CD4-positive, alpha-beta T cell treated with Interleukin-10 for 1 hour (primary cell): Measurements from ENCODE around the gene TESPA1.
"Not testable (repeated sequence)": the region's sequence is repeated elsewhere in the genome, so short reads cannot be mapped to it uniquely, and the experiment has no call there.

Experiments used
- DNase-seq: peaks from one replicate; pipeline ENCODE4 v3.0.0-alpha.2; 2020

TESPA1 gene

DNA sequence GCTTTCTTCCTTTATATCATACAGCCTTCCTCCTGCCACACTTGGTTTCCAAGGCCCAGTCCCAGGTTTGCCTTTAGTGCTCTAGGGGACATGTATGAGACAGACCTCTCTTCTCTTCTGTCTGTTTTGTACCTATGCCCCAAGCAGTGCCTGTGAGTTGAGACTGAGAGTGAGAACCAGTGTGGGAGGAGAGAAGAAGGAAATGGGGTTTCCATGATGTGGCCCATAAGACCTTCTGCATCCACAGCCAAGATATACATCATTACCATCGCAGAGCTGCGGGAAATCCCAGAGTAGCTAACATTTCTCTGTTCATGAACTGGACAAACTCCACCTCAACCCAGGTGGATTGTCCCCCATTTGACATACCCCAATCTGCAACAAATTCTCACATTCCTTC is 2.8 kb downstream of the TESPA1 start:
- peak; percentile 49 for DNase-seq

DNA sequence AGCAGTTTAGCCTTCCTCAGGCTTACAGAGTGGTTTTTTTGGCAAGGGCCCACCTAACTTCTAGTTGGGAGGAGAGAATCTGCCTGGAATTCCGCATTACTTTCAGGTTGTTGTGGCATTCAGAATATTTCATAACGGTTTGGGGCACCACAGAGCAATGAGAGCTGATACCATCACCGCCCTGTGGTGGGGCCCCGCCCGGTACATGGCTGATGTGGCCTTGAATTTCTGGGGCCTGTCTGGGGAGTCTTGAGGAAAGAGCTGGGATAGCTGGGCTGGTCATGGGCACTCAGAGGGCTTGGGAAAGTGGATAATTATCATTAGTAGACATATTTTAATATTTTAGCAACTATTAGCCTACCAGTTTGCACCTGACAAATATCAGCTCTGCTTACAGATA is 4.2 kb downstream of the TESPA1 start:
- peak; percentile 58 for DNase-seq

DNA sequence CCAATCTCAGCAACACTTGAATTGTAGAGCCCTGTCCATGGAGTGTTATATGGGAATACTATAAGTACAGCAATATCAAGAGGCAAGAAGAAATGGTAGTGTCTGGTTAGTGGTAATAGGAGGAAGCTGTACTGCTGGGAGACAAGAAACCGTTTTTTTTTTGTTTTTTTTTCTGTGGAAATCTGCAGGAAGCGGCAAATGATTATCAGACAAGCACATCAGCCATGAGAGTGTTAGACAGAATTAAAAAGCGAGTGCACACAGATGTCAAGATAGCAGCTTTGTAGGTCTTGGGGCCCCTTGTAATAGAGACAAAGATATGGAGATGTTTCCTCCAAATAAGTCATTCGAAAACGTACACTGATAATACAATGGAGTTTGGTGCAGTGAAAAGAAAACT is 6.7 kb downstream of the TESPA1 start:
- DNase-seq: peak; percentile 30

DNA sequence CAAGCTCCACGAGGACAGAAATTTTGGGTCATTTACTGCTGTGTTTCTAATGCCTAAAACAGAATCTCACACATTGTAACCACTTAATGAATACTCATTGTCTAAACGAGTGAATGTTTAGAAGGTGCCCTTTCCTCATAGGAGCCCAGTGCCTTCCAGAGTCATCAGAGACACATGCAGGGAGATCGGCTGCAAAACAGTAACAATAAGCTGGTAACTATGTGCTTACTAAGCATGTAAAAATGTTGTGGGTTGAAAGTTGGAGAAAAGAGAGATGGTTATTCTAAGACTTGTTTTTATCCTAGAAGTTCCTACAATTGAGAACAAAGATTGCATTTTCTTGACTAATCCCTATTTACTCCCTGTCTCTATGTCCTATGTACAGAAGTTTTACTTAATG is 7.4 kb downstream of the TESPA1 start:
- DNase-seq: no peak

DNA sequence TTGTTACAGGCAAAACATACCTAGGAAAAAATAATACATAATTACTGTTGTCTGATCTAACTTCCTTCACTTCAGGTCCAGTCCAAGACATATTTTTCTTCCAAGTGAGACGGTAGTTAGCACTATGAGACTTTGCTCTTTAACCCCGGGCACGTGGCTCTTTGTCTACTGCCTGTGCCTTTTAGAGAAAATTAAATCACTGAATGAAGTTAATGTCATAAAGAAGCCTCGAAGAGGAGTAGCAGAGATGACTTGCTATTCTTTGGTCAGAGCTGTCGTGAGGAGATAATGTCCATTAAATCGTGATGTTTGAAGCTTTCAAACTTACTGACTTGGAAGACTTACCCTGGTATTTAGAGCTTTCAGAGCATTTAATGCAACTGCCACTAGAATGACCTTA is 8.7 kb downstream of the TESPA1 start:
- no peak for DNase-seq

DNA sequence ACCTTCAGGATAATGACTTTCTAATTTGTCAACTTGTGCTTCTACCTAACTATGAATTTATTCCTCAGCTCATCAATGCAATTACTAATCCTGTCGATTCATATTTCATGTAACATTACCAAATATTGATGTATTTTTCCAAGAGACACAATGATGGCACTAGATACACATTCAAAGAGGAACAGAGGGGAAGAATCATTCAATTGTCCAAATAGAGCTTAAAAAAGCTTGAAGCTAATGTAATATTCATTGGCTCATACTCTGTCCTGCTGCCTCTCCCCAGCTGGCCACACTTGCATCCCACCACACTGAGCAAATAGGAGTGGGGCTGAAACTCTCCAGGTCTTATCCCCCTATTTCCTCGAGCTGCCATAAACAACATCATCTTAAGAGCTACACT is 9.3 kb downstream of the TESPA1 start:
- no peak for DNase-seq

DNA sequence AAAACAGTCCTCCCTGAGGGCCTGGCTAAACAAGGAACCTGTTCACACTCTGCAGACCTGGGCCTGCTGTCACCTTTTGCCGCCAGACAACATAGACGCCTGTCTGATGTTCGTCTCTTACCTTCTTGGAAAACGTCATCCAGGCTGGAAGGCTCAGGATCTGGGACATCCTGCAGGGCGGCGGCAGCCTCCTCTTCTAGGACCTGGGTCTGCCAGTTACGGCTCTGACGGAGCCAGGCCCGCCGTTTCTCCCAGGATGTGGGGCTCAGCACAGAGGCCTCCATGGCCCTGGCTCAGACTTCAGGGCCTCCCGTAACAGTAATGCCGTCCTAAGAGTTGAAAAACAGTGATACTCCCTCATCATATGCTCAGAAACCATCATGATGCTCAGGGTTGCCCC is 10.3 kb downstream of the TESPA1 start:
- no peak for DNase-seq

DNA sequence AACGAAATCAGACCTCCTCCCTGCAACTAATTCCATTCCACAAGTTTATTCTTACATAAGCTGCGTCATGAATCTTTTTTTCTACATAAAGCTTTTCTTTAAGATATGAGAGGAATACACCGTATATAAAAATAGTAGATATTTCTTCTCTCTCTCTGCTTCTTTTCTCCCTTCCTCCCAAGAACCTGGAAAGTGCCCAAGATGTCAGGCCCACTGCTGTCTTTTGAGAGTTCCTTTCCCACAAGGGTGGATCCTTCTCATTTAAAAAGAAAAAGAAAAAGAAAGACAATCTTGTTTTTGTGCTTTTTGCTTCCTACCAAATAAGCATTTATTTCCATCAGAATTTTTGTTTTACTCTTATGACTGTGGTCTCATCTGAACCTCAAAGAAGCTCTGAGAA is 11.0 kb downstream of the TESPA1 start:
- DNase-seq: no peak

DNA sequence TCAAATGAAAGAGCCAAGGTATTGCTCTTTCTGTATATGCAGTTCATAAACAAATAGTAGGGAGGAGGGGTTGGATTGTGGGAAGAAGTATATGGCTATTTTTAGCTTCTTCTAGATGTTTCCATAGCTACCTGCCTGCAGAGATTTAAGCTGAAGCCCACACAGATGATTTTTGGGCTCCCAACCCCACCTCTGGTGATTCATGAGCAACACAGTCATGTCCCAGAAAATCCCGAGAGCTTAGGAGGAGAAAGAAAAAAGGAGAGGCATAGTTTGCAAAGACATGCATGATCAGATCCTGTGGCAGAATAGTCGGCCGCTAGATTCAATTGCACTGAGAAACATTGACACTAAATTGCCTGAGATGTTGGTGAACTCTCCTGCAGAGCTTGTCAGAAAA is 13.8 kb downstream of the TESPA1 start:
- DNase-seq: no peak

DNA sequence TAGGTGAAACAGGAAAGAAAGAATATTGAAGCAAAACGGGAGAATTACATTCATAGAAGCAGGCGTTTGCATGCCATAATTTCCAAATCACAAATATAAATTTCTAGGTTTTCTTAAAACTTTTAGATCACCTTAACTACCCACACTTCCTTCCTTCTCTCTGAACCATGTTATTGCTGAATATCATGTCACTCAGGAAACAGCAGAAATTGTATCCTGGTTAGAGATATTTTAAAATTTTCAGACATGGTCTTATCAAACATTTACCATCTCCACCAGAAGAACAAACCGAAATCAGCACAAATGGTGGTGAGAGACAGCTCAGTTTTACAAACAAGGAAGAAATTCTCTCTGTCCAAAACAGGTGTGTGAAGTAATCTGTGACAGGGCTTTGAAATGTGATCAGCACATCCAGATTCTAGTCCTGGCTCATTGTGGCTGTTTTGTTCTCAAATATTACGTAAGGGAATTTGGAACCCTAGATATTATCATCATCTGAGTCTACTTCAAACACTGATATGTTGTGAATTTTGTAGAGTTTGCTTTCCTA is 16.3 kb downstream of the TESPA1 start:
- peak; percentile 39 for DNase-seq

DNA sequence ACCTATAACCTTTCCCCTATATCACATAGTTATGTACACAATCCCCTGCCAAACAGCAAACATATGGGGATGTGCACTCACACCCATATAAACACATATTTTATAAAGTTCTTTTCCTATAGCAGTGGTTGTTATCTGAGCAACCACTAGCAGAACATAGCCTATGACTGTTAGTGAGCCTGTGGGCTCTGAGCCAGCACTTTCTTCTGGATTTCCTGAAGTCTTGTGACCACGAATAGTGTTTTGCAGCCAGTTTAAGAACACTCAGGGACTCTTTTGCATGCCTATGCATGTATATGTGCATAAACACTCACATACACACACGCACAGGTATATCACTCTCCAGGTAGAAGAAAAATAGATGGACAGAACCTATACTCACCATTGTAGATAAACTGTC is 17.1 kb downstream of the TESPA1 start:
- DNase-seq: no peak

DNA sequence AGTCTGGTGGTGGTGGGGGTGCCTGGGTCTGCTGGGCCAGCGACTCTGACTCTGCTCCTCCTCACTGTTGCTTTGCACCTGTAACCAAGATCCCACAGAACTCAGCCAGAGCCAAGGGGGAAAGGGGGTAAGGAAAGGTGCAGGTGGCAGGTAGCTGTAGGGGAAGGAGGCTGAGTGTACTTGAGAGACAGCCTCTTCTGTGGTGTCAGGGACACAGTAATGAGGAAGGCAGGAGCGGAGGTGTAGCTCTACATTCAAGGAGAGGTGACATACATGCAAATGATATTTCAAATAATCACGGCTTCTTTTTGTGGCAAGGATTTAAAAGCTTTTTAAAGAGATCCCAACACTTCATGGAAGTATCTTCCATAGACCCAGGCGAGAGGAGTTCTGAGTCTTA is 23.4 kb downstream of the TESPA1 start:
- no peak for DNase-seq

DNA sequence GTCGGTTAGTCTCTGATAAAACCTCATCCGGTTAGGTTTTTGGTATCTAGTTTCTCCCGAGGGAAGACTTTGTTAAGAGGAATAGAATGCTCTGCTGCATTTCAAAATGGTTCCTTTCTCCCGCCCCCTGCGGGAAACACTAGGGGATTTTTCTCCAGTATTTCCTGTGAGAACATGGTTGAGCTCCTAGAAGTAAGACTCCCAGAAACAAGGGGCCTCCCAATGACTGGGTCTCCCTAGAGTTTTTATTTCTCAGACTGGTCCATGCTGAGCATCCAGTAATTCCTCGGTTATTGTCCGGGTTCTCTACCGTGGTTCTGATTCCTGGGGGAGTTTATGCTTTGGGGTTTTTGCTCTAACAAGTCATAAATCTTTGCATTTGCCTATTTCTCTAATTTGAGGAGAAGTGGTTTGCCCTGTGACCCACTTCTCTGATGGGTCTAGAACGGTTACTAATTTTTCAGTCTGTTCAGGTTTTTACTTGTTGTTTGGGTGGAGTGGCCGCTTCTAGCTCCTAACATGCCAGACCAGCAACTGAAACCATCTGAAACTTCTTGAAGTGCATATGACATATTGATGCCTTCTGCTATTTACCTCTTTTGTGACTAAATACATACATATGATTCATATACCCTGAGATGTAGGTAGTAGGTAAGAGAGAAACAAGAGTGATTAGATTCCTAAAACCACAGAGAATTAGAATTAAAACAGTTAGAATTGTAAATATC is 25.1 kb downstream of the TESPA1 start:
- no peak for DNase-seq

DNA sequence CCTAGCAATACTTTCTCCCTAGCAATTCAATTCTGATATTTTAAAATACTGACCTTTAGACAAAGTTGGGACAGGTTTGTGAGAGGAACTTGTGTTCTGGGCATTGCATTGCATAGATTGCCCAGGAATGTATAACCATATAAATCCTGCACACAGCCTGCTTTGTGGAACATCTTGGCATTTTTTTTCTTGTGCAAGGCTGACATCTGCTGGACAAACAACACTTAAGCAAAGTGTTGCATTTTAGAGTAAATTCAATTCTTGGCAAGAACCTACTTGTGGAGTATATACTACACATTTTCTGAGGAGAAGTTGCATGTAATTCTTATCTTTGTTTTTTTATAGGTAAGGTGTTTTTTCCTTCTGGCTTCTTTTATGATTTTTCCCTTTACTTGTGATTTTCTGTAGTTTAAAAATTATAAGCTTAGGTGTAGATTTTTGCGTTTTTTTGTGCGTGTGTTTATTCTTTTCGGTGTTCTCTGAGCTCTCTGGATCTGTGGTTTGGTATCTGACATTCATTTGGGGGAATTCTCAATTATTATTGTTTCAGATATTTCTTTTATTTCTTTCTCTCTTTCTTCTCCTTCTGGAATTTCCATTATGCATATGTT is 26.4 kb downstream of the TESPA1 start:
- DNase-seq: peak; percentile 78

DNA sequence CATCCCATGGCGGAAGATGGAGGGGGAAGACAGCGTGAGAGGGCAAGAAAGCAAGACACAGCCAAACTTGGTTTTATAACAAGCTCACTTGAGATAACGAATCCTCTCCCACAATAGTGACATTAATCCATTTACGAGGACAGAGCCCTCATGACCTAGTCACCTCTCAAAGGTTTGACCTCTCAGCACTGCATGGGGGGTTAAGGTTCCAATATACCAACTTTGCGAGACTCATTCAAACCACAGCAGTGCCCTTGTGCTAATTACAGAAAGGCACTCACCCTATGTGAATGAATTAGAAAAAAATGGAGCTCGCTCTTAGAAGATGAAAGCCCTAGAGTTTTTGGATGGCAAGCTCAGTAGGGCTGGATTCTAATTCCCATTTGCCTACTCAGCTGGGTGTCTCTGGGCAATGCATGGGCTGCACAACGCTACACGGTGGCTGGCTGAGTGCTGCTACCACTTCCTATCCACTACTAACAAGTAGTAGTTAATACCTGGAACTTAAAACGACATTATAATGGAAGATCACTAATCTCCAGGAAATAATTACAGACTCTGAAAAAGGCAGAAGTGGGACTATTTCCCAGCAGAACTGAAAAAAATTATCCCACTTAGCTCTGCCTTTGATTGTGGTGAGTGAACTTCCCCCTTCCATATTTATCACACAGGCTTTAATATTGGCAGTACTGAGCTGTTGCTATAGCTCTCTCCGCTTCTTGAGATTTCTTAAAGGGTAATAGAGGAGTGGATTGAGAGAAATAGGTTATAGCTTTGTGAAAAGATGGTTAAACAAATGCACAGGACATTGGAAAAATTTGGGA is 27.5 kb downstream of the TESPA1 start:
- no peak for DNase-seq

DNA sequence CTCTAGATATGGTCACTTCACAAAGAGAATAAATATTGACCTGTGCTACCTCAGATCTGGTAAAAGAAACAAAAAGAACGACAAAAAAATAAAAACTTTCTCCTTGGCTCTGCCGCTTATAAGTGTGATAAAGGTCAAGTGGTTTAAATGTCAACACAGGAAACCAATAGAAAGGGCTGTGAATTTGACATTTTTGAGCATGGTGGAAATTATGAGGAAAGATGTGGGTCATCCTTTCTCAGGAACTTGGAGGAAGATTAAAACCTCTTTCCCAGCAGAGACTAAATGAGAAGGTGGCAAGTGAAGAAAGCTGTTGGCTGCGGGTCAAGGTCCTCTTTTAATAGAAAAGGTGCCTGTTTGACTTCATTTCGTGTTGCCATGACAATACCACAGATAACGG is 28.2 kb downstream of the TESPA1 start:
- no peak for DNase-seq

DNA sequence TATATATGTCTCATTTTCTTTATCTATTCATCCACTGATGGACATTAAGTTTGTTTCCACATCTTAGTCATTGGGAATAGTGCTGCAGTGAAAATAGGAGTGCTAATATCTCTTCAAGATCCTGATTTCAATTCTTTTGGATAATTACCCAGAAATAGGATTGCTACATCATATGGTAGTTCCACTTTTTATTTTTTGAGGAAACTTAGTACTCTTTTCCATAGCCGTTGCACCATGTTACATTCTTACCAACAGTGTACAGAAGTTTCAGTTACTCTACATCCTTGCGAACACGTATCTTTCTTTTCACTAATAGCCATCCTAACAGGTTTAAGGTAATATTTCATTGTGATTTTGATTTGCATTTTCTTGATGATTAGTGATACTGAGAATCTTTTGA is 29.8 kb downstream of the TESPA1 start:
- DNase-seq: no peak

DNA sequence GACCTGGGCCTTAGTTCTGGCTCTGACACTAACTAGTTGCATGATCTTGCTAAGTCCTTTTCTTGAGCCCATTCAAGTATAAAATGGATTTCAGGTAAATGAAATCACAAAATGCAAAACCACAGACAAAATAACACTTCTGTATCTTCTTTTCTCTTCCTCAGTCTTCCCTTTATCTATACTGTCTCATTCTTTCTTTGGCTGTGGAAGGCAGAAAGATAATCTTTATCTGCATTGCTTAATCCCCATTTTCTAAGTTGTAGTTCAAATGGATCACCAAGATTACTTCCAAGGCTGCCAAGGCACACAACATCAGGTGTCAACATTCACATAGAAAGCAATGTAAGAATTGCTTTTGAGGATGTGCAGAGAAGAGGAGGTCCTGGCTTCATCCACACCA is 30.3 kb downstream of the TESPA1 start:
- no peak for DNase-seq

DNA sequence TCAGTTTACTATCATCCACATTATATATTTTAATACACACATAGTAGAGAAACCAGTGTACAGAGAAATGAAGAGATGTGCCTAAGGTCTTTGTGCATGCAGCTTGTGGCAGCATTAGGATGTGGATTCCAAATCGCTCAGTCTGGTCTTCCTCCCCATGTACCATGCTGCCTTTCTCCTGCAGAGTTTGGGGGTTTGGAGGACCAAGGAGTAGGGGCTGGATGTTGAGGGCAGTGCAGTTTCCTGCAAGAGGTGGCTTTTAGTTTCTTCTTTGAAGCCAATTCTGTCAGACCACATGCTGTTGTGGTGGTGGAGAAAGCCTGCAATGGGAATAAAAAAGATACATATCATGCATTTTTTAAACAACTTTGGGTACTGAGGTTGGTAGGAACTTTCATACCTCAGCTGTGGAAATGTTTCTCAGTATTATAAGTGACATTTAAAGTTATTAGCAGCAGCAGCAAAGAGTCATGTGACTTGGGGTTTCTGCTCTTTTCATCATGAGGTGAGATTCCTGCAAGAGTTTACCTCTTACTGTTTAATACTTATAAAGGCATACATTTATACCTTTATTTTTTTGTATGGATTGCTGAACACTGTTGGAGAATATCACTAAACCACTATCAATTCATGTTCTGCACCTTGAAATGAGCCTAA is 34.4 kb downstream of the TESPA1 start:
- DNase-seq: no peak

DNA sequence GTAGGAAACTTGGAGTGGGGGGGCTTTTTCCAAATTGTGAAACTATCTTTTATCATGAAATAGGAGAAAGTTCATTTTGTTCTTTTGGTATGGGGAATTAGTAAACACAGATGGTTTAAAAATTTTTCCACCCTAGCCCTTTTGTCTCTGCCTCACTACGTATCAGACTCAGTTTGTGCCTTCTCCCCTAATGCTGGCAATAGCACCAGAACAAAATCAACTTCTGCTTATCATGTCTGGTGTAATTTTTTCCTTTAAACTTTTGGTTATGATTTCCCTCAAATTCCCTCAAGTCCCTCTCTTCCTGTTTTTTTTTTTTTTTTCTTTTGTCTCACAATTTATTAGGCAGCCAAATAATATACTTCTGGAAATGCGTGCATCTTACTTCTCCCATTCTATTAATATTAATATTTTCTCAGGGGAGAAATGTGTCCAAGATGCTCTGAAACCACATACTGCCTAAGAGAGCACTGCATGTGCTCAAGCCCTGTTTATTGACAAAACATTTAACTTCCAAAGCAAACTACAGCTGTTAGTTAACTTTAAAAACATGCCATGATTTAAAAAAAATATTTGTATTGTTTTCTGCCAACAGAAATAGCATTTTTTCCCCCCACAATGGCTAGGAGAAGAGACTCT is 35.4 kb downstream of the TESPA1 start:
- DNase-seq: no peak

DNA sequence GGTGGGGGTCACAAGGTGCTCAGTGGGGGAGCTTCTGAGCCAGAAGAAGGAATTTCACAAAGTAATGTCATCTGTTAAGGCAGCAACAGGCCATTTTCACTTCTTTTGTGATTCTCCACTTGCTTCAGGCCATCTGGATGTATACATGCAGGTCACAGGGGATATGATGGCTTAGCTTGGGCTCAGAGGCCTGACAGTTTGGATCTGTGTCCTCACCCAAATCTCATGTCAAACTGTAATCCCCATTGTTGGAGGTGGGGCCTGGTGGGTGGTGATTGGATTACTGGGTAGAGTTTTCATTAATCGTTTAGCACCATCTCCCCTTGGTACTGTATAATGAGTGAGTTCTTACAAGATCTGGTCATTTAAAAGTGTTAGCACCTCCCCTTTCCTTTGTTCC is 36.4 kb downstream of the TESPA1 start:
- DNase-seq: no peak

DNA sequence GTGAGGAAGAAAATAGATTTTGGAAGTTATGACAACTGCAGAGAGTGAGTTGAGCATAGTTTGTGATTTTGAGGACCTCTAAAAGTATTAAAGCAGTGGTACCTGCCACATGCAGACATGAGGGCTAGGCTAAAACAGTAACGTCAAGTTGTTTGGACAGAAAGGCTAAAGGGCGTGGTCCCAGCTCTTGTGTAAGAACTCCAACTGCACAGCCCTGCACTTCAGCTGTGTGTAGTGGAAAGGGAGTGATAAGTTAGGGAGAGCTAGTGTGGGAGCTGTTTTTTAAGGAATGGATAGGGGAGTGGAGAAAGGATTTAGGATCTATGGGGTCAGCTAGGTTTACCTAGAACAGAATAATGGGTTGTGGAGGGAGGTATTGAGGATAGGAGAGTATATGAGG is 39.5 kb downstream of the TESPA1 start:
- no peak for DNase-seq

DNA sequence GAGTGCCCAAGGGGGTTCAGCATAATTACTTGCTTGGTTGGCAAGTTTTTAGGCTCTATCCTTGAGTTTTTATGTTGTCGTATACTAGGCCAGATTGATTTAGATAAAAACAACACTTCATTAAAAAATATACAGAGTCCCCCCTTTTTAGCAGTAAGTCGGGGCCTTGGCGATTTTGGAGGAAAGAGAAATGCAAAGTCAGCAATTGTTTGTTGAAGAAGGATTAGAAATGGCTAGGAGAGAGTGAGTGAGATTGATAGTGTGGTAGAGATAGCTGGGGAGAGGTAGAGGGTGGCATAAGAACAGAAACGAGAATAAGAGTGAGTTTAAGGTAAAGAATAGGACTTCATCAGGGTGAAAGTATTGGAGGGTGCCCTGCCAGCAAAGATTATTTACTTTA is 41.3 kb downstream of the TESPA1 start:
- DNase-seq: not testable (repeated sequence)
